ENCODE data around the gene HMCN2. TPM values are rescaled to one million over a fixed set of nuclear protein-coding genes. Genes with fewer than 3 reads are reported as not detected.

Gene HMCN2
- total RNA-seq, 4 donors from 2014 or later = 24.8 to 61.7 (median 36.1) TPM

- Histone ChIP-seq H3K4me3 (no peak overlapping the region), H3K9me3 (no peaks in the 10 kb centered on the region), H3K4me1 (peaks cover 0 to 6% (median 0%) of the 10 kb centered on the region in 4 donors), H3K27ac (no peak overlapping the region), H3K27me3 (no peaks in the 10 kb centered on the region), H3K36me3 (no peaks in the 10 kb centered on the region)
- no peak for DNase-seq
- TF ChIP-seq CTCF (IDR thresholded peaks at IDR 0.05) (no peak), POLR2A (IDR thresholded peaks at IDR 0.05) (no peak)
Measured at GRCh38 chr9:130320723-130321481, 55.3 kb downstream of the HMCN2 start.

DNA sequence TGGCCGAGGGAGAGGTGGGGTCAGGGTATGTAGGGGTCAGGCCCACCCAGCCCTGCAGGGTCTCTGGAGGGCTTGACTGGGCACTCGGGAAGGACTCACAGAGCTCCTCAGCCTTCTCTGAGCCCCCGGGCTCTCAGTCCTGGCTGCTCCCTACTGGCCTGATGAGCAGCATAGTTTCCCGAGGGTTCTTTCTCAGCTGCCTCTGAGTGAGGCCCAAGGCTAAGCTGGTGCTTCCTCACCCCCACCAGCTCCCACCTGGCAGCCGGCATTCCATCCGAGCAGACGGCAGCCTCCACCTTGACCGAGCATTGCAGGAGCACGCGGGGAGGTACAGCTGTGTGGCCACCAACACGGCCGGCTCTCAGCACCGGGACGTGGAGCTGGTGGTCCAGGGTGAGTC is 56.0 kb downstream of the HMCN2 start:
- peaks cover 0 to 6% (median 0%) of the 10 kb centered on the region in 4 donors for H3K4me1 ChIP-seq
- no peak overlapping the region for H3K4me3 ChIP-seq
- no peaks in the 10 kb centered on the region for H3K36me3 ChIP-seq
- H3K27ac ChIP-seq = no peak overlapping the region
- H3K27me3 ChIP-seq = no peaks in the 10 kb centered on the region
- TF ChIP-seq CTCF (IDR thresholded peaks at IDR 0.05) (no peak), POLR2A (IDR thresholded peaks at IDR 0.05) (no peak)
- H3K9me3 ChIP-seq = no peaks in the 10 kb centered on the region
- no peak for DNase-seq

DNA sequence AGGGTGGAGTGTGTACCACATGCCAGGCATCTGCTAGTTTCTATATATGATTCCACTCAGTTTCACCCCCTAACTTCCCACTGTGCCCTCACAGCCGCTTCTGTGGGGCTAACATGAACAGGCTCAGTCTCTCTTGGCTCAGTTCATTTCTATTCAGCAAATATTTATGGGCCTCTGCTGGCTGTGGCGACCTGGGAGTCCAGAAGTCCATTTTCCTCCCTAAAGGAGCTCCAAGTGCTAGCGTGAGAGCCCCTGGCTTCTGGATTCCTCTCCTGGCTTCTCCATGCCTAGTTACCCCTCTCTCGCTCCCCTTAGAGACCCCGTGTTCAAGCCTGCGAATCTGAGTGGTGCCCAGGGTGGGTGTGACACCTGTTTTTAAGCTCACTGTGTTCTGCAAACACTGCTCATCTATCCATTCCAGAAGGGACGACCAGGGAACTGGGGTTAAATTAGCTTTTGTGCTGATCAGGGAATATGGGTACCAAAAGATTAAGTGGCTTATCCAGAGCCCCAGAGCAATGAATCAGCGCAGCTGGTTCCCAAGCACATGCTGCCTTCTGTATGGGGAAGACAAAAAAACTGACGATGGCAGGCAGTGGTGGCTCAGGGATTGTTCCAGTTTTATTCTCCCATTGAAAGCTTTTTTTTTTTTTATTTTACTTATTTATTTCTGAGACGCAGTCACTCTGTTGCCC is 57.6 kb downstream of the HMCN2 start:
- Histone ChIP-seq H3K27ac (peak overlapping the region in 1 of 4 donors; percentile 17), H3K4me3 (no peak overlapping the region), H3K4me1 (peaks cover 0 to 20% (median 0%) of the 10 kb centered on the region in 4 donors), H3K27me3 (no peaks in the 10 kb centered on the region), H3K36me3 (no peaks in the 10 kb centered on the region), H3K9me3 (no peaks in the 10 kb centered on the region)
- no peak for DNase-seq
- TF ChIP-seq POLR2A (IDR thresholded peaks at IDR 0.05) = no peak
- TF ChIP-seq CTCF (IDR thresholded peaks at IDR 0.05) = no peak

DNA sequence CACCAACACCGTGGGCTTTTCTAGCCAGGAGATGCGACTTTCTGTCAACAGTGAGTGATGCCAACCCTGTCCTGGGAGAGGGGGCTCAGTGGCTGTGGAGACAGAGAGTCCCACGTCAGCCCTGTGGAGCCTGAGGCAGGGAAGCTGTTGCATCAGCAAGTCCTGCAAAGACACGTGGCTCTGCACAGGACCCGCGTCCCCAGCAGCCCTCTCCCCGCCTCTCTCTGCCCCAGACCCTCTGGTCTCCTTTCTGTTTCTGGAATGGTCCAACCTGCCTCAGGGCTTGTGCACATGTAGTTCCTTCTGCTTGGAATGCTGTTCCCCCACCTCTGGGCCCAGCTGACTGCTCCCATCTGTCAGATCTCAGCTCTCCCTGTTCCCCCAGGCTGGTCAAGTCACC is 60.4 kb downstream of the HMCN2 start:
- Histone ChIP-seq H3K27me3 (no peaks in the 10 kb centered on the region), H3K27ac (peak overlapping the region in 1 of 4 donors; percentile 64), H3K4me3 (no peak overlapping the region), H3K9me3 (no peaks in the 10 kb centered on the region), H3K36me3 (no peaks in the 10 kb centered on the region), H3K4me1 (peaks cover 0 to 21% (median 0%) of the 10 kb centered on the region in 4 donors)
- TF ChIP-seq CTCF (IDR thresholded peaks at IDR 0.05) (no peak), POLR2A (IDR thresholded peaks at IDR 0.05) (no peak)
- no peak for DNase-seq

GRCh38 chr9:130327070-130327780 is 61.7 kb downstream of the HMCN2 start:
- no peak for TF ChIP-seq POLR2A (IDR thresholded peaks at IDR 0.05)
- peak in 3 of 6 experiments; percentile 18 to 24 (median 19) for TF ChIP-seq CTCF (IDR thresholded peaks at IDR 0.05)
- no peaks in the 10 kb centered on the region for H3K9me3 ChIP-seq
- no peak for DNase-seq
- H3K4me1 ChIP-seq = peaks cover 0 to 28% (median 0%) of the 10 kb centered on the region in 4 donors
- peak overlapping the region; percentile 62 to 87 (median 66) for H3K27ac ChIP-seq
- H3K4me3 ChIP-seq = no peak overlapping the region
- H3K36me3 ChIP-seq = no peaks in the 10 kb centered on the region
- H3K27me3 ChIP-seq = no peaks in the 10 kb centered on the region
